Ascending aorta (tissue), 2 donors: ENCODE results near the gene CEBPG. TPM values are rescaled to one million over a fixed set of nuclear protein-coding genes. Genes with fewer than 3 reads are reported as not detected.
A peak's percentile ranks its signal among the peaks of the same experiment; 100 is the strongest.

Experiments used
- DNase-seq, 2 donors: peaks; one replicate each; pipeline ENCODE4 v3.0.0-alpha.2; 2019; ENCODE audit warnings: low spot score in 2 of 2
- H3K27ac ChIP-seq, 2 donors: fragments of 200-600 bp; sonication (generic); one replicate each; pipeline ENCODE4 v1.5.1; 2016 to 2017; ENCODE audit warnings: mild to moderate bottlenecking in 1 of 2
- H3K27me3 ChIP-seq: fragments of 200-600 bp; sonication (generic); one replicate; pipeline ENCODE4 v1.5.1; 2017
- H3K36me3 ChIP-seq, 2 donors: fragments of 200-600 bp; sonication (generic); one replicate each; pipeline ENCODE4 v1.5.1; 2016
- H3K4me1 ChIP-seq, 2 donors: fragments of 200-600 bp; sonication (generic); one replicate each; pipeline ENCODE4 v1.5.1; 2016 to 2017; ENCODE audit warnings: mild to moderate bottlenecking in 1 of 2
- H3K4me3 ChIP-seq, 2 donors: fragments of 200-600 bp; sonication (generic); one replicate each; pipeline ENCODE4 v1.5.1; 2016 to 2017; ENCODE audit warnings: mild to moderate bottlenecking in 1 of 2
- H3K9me3 ChIP-seq, 2 donors: fragments of 200-600 bp; sonication (generic); one replicate each; pipeline ENCODE4 v1.5.1; 2016
- intact Hi-C: fragments of 100-400 bp; cut with DNase I; formaldehyde crosslinking; loops from one replicate; pipeline ENCODE4 v1.15.1; 2023
- total RNA-seq: library from RNA; depleted of rRNA; stranded (reverse); fragments of >200 nt; gene quantifications from one replicate; pipeline ENCODE4 v1.1.0, GENCODE V29; 2016
- TF ChIP-seq, protein P1 (sequence below), 3 experiments: fragments of 200-600 bp in 2 of 3; fragments of 450-650 bp in 1 of 3; sonication (generic) in 2 of 3; IDR thresholded peaks; one replicate each; pipeline ENCODE4 v1.5.1; 2016 to 2019; ENCODE audit warnings: antibody characterized with exemption in 3 of 3, mild to moderate bottlenecking in 1 of 3, moderate library complexity in 1 of 3

Gene CEBPG
- total RNA-seq, 1 donor from 2014 or later, result 21.9 TPM

DNA sequence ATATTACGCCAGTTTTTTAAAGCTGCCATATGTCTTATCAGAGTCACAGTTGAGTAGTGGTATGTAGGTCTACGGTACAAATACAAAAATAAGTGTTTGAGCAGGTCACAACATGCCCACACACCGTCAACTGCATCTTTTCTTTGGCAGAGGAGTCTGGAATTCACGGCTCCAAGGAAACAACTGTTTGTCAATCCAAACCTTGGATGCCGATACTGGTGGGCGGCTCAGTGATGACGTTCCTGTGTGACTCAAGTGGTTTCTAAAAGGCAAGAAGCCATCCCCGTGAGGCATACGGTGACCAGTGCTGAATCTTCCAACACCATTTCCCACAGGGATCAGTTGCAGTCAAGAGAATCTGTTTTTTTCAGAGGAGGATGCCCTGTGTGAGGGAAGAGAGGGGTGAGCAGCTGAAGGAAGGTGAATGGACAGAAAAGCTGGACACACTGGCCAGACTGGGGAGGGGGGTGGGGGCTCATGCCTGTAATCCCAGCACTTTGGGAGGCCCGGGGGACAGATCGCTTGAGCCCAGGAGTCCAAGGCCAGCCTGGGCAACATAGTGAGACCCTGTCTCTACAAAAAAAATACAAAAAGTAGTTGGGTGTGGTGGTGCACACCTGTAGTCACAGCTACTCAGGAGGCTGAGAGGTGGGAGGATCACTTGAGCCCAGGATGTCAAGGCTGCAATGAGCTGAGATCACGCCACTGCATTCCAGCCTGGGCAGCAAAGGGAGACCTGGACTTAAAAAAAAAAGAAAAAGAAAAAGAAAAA, 22.8 kb upstream of the CEBPG start:
- intact Hi-C loops, result no loop called here
- TF ChIP-seq, protein P1, sequence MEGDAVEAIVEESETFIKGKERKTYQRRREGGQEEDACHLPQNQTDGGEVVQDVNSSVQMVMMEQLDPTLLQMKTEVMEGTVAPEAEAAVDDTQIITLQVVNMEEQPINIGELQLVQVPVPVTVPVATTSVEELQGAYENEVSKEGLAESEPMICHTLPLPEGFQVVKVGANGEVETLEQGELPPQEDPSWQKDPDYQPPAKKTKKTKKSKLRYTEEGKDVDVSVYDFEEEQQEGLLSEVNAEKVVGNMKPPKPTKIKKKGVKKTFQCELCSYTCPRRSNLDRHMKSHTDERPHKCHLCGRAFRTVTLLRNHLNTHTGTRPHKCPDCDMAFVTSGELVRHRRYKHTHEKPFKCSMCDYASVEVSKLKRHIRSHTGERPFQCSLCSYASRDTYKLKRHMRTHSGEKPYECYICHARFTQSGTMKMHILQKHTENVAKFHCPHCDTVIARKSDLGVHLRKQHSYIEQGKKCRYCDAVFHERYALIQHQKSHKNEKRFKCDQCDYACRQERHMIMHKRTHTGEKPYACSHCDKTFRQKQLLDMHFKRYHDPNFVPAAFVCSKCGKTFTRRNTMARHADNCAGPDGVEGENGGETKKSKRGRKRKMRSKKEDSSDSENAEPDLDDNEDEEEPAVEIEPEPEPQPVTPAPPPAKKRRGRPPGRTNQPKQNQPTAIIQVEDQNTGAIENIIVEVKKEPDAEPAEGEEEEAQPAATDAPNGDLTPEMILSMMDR (IDR thresholded peaks at IDR 0.05), result no peak

DNA sequence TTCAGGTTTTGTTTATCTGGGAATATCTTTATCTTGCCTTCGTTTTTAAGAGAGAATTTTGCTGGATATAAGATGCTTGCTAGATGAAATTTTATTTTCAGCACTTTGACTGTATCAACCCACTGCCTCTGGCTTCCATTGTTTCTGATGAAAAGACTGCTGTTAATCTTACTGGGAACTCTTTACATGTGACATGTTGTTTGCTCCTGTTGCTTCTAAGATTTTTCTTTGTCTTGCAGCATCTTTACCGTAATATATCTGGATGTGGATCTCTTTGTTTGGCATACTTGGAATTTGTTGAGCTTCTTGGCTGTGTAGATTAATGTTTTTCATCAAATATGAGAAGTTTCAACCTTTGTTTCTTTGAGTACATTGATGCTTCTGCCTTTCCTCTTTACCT, 18.0 kb upstream of the CEBPG start:
- H3K27me3 ChIP-seq, result no peaks in the 10 kb centered on the region
- no peak overlapping the region for H3K27ac ChIP-seq
- H3K36me3 ChIP-seq, result no peaks in the 10 kb centered on the region
- H3K4me3 ChIP-seq, result no peak overlapping the region
- TF ChIP-seq, protein P1 (IDR thresholded peaks at IDR 0.05), result no peak
- peaks cover 0 to 5% of the 10 kb centered on the region in 2 donors for H3K9me3 ChIP-seq
- peaks cover 0 to 8% of the 10 kb centered on the region in 2 donors for H3K4me1 ChIP-seq
- intact Hi-C loops, result no loop called here
- no peak for DNase-seq

More for the DNA sequence above, 22.8 kb upstream of the CEBPG start:
- no peak for DNase-seq
- no peaks in the 10 kb centered on the region for H3K4me1 ChIP-seq
- peaks cover 0 to 4% of the 10 kb centered on the region in 2 donors for H3K9me3 ChIP-seq
- H3K27ac ChIP-seq, result no peak overlapping the region
- H3K27me3 ChIP-seq, result no peaks in the 10 kb centered on the region
- no peaks in the 10 kb centered on the region for H3K36me3 ChIP-seq
- no peak overlapping the region for H3K4me3 ChIP-seq

DNA sequence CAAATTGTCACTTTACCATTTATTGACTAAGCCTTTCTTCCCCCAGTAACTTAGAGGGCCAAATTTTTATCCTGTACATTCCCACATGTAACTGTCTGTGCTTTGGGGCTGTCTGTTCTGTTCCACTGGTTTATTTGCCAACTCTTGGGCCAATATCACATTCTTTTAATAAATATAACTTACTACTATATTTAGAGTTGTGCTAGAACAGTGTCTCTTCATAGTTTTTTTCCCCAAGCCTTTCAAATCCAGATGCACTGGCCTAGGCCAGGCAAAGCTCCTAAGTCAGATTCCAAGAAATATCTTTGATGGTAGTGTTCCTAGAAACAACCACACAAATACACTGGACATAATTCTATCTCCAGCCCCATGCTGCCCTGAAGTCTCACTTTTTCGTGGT, 16.0 kb upstream of the CEBPG start:
- no peak for DNase-seq
- H3K27me3 ChIP-seq, result no peaks in the 10 kb centered on the region
- peaks cover 0 to 5% of the 10 kb centered on the region in 2 donors for H3K9me3 ChIP-seq
- H3K27ac ChIP-seq, result peak overlapping the region; percentile 17 to 23
- H3K36me3 ChIP-seq, result no peaks in the 10 kb centered on the region
- TF ChIP-seq, protein P1 (IDR thresholded peaks at IDR 0.05), result no peak
- intact Hi-C loops, result no loop called here
- peaks cover 0 to 8% of the 10 kb centered on the region in 2 donors for H3K4me1 ChIP-seq
- H3K4me3 ChIP-seq, result no peak overlapping the region

DNA sequence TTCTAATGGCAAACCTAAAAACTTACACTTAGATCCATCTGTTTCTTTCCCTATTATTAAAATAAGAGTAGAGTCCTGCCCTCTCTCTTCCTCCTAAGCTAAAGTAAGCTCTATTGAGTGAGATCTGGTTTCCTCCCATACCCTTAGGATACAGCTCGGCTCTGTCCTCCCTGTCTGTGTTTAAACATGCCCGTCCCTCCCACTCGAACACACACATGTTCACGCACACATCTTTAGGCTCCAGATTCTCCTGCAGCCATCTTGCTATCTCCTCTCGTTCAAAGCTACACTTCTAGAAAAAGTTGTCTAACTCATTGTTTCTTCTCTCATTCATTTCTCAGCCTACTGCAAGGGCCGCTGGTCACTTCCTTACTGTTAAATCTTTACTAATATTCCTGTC, 15.1 kb upstream of the CEBPG start:
- no peaks in the 10 kb centered on the region for H3K27me3 ChIP-seq
- H3K9me3 ChIP-seq, result peaks cover 0 to 5% of the 10 kb centered on the region in 2 donors
- intact Hi-C loops, result no loop called here
- peak overlapping the region in 1 of 2 donors; percentile 16 for H3K27ac ChIP-seq
- H3K4me3 ChIP-seq, result no peak overlapping the region
- no peaks in the 10 kb centered on the region for H3K36me3 ChIP-seq
- TF ChIP-seq, protein P1 (IDR thresholded peaks at IDR 0.05), result no peak
- no peak for DNase-seq
- H3K4me1 ChIP-seq, result peaks cover 0 to 8% of the 10 kb centered on the region in 2 donors

DNA sequence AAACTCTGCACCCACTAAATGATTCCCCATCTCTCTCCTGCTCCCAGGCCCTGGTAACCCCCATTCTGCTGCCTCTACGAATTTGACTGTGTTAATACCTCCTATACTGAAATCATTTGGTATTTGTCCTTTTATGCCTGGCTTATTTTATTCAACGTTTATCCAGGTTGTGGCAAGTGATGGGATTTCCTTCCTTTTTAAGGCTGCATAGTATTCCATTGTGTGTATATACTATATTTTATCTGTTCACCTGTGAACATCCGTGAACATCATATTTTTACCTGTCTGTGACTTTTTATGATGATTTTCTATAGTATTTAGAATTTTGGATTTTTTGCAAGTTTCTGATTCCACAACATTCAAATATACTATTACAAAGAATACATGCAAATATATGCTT, 13.9 kb upstream of the CEBPG start:
- H3K4me1 ChIP-seq, result peaks cover 0 to 8% of the 10 kb centered on the region in 2 donors
- no peak overlapping the region for H3K4me3 ChIP-seq
- intact Hi-C loops, result no loop called here
- no peaks in the 10 kb centered on the region for H3K36me3 ChIP-seq
- no peak overlapping the region for H3K27ac ChIP-seq
- TF ChIP-seq, protein P1 (IDR thresholded peaks at IDR 0.05), result no peak
- peaks cover 0 to 5% of the 10 kb centered on the region in 2 donors for H3K9me3 ChIP-seq
- no peak for DNase-seq
- no peaks in the 10 kb centered on the region for H3K27me3 ChIP-seq
